ENCODE data around the gene PCGF5. TPM values are rescaled to one million over a fixed set of nuclear protein-coding genes. Genes with fewer than 3 reads are reported as not detected.

Gene PCGF5
- polyA plus RNA-seq, 1 experiment = 10.7 TPM

DNA sequence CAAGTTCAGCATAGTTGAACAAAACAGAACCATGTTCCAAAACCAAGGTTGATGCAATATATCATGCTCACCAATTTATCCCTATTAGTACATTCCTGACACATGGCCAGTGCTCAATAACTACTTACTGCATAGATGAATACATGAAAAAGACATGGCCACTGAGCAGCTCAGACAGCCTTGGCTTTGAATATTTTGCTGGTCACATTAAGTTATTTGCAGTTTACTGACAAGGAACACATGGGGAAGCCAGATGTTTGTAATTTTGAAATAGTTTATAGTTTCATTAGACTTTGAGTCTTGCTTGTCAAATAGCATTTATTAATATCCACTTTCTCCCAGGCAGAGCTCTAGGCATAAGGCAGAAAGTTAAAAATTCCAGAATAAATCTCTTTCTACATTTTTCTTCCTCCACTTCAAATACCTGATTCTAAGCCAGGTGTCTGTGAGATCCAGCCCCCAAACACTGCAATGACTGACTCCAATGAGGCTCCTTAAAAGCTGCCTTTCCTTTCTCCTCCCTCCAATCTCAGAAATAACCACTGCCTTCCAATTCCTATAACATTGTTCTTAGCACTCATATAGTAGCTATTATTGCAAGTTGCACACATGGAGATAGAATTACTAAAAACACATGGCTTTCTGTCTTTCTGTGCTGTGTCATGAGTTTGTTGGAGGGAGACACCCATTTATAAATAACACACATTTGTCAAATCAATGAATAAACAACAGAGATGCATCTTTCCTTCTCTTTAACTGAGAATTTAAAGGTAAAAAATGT, 91.3 kb downstream of the PCGF5 start:
- no peak for DNase-seq (ENCODE audit: low read depth)

DNA sequence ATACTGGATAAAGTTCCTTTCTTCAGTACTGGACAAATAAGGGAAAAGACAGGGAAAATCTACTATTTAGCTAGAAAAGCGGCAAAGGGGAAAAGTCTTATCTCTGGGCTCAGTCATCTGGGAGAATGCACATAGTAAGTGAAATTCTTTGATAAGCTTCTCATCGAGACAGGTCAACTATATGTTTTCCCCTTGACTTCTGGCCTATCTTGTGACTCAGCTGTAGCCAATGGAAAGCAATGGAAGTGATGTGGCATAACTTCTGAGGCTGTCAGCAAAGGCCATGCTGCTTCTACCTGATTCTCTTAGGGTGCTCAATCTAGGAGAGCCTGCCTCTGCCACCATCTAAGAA, 91.9 kb downstream of the PCGF5 start:
- ChIA-PET POLR2A (no interaction called here), CTCF (interaction anchor here (0.6 to 8.6 kb wide), 3 partner anchors 14 to 433 kb away, joined by 4 to 57 read pairs (median 7); no protein-coding TSS in a partner anchor)
- Histone ChIP-seq H3K27me3 (ENCODE audit: control insufficient read depth, insufficient read depth, low read length) (peaks cover 10% of the 10 kb centered on the region), H3K36me3 (ENCODE audit: control insufficient read depth, insufficient read depth, low read length) (no peaks in the 10 kb centered on the region), H3K4me3 (ENCODE audit: low read depth, low read length) (no peak overlapping the region)
- TF ChIP-seq, protein P1, sequence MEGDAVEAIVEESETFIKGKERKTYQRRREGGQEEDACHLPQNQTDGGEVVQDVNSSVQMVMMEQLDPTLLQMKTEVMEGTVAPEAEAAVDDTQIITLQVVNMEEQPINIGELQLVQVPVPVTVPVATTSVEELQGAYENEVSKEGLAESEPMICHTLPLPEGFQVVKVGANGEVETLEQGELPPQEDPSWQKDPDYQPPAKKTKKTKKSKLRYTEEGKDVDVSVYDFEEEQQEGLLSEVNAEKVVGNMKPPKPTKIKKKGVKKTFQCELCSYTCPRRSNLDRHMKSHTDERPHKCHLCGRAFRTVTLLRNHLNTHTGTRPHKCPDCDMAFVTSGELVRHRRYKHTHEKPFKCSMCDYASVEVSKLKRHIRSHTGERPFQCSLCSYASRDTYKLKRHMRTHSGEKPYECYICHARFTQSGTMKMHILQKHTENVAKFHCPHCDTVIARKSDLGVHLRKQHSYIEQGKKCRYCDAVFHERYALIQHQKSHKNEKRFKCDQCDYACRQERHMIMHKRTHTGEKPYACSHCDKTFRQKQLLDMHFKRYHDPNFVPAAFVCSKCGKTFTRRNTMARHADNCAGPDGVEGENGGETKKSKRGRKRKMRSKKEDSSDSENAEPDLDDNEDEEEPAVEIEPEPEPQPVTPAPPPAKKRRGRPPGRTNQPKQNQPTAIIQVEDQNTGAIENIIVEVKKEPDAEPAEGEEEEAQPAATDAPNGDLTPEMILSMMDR (IDR thresholded peaks at IDR 0.05; ENCODE audit: insufficient read depth, low read depth, low read length) = no peak
- no peak for DNase-seq (ENCODE audit: low read depth)

More for the DNA sequence above, 91.3 kb downstream of the PCGF5 start:
- peaks cover 12% of the 10 kb centered on the region for H3K27me3 ChIP-seq (ENCODE audit: control insufficient read depth, insufficient read depth, low read length)
- no peak overlapping the region for H3K4me3 ChIP-seq (ENCODE audit: low read depth, low read length)
- TF ChIP-seq, protein P1 (IDR thresholded peaks at IDR 0.05; ENCODE audit: insufficient read depth, low read depth, low read length) = no peak
- CTCF ChIA-PET = interaction anchor here (0.6 to 8.6 kb wide), 3 partner anchors 13 to 432 kb away, joined by 4 to 57 read pairs (median 7); no protein-coding TSS in a partner anchor
- POLR2A ChIA-PET = no interaction called here
- H3K36me3 ChIP-seq (ENCODE audit: control insufficient read depth, insufficient read depth, low read length) = no peaks in the 10 kb centered on the region

DNA sequence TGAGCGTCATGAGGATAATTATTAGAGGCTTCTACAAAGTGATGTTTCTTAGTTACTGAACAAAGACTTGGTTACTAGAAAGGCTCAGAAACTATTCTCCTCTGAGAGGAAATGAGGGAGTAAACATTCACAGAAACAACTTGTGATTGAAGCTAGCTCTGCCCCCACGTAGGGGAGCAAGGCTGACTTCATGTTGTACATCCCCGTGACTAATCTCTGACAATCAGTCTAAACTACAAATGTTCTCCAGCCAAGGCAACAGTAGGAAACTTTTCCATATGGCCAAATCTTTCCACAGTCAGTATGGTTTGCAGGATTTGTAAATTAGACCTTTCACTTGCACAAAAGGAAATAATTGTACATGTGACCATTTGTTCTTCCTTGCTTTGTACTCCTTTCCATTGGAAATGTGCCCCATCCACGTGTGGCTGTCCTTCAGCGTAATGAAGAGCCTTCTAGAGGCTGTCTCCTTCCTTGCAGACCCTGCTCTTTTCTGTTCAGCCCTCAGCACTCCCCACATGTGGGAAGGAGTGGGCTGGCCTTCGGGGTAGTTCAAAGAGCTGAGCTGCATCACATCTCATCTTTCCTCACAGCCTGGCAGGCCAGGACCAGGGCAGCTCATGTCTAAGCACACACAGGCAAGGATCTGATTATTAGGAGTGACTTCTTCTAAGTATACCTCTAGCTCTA, 93.5 kb downstream of the PCGF5 start:
- Histone ChIP-seq H3K27me3 (ENCODE audit: control insufficient read depth, insufficient read depth, low read length) (peaks cover 4% of the 10 kb centered on the region), H3K4me3 (ENCODE audit: low read depth, low read length) (no peak overlapping the region), H3K36me3 (ENCODE audit: control insufficient read depth, insufficient read depth, low read length) (no peaks in the 10 kb centered on the region)
- ChIA-PET CTCF (interaction anchor here (1.9 to 8.6 kb wide), 2 partner anchors 16 to 57 kb away, joined by 7 to 57 read pairs; no protein-coding TSS in a partner anchor), POLR2A (interaction anchor here (0.6 kb wide), 1 partner anchor 43 kb away, joined by 3 read pairs; no protein-coding TSS in a partner anchor)
- DNase-seq (ENCODE audit: low read depth) = no peak
- TF ChIP-seq, protein P1 (IDR thresholded peaks at IDR 0.05; ENCODE audit: insufficient read depth, low read depth, low read length) = no peak

DNA sequence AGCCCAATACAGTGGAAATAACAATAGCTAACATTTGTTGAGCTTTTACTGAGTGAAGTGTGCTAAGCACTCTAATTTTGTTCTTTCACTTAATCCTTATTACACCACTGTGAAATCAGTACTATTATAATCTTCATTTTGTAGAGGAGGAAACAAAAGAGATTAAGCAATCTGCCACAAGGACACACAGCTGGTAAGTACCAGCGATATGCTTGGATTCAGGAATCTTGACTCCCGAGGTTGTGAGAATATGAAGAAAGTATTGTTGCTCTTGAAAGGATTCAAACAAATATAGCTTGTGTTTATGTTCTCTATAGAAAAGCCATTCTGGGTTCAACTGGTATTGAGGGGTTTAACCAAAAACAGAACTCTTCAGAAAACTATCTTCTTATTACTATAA, 96.0 kb downstream of the PCGF5 start:
- DNase-seq (ENCODE audit: low read depth) = no peak
- POLR2A ChIA-PET = no interaction called here
- TF ChIP-seq, protein P1 (IDR thresholded peaks at IDR 0.05; ENCODE audit: insufficient read depth, low read depth, low read length) = no peak
- Histone ChIP-seq H3K4me3 (ENCODE audit: low read depth, low read length) (no peak overlapping the region), H3K27me3 (ENCODE audit: control insufficient read depth, insufficient read depth, low read length) (peaks cover 2% of the 10 kb centered on the region; the same call in 1 of the 2 replicates), H3K36me3 (ENCODE audit: control insufficient read depth, insufficient read depth, low read length) (no peaks in the 10 kb centered on the region)
- CTCF ChIA-PET = interaction anchor here (1.1 to 2.1 kb wide), 3 partner anchors 18 to 405 kb away, joined by 3 to 10 read pairs (median 4); no protein-coding TSS in a partner anchor

DNA sequence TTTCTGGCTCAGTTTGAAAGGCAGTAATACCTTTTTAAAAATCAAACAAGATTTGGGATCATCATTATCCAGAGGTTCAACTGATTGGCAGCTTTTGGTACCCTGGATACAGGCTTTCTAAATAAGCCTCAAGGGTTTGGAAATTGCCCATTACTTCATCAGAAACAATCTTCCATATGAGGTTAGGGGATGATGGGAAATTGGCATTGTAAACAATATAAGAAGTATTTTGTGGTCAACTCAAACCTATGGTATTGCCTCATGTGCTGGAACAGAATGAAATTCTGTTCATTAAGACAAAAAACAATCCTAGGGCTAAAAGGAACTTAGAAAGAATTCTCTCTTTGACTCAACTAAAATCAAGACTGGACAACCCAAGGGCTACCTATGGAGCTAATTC, 97.1 kb downstream of the PCGF5 start:
- DNase-seq (ENCODE audit: low read depth) = no peak
- CTCF ChIA-PET = interaction anchor here (0.9 to 2.1 kb wide), 4 partner anchors 20 to 311 kb away, joined by 3 to 10 read pairs (median 4); no protein-coding TSS in a partner anchor
- TF ChIP-seq, protein P1 (IDR thresholded peaks at IDR 0.05; ENCODE audit: insufficient read depth, low read depth, low read length) = no peak
- Histone ChIP-seq H3K27me3 (ENCODE audit: control insufficient read depth, insufficient read depth, low read length) (peaks cover 2% of the 10 kb centered on the region; the same call in 1 of the 2 replicates), H3K4me3 (ENCODE audit: low read depth, low read length) (no peak overlapping the region), H3K36me3 (ENCODE audit: control insufficient read depth, insufficient read depth, low read length) (no peaks in the 10 kb centered on the region)
- POLR2A ChIA-PET = no interaction called here

Data from BJ (cell line).